IPS-20b (cell line): ENCODE results near the gene EDIL3.

Experiments
- H3K27ac ChIP-seq: one replicate; pipeline ENCODE4 v1.5.1; 2013; ENCODE audit warnings: low read length
- H3K27me3 ChIP-seq: 2 replicates; pipeline ENCODE4 v1.6.1; 2013; ENCODE audit warnings: mild to moderate bottlenecking, low read length, inconsistent platforms; ENCODE audit not compliant: insufficient read depth
- H3K36me3 ChIP-seq: 2 replicates; pipeline ENCODE4 v1.6.1; 2013; ENCODE audit warnings: low read depth, mild to moderate bottlenecking, inconsistent platforms, low read length, moderate library complexity; ENCODE audit not compliant: insufficient read depth
- H3K4me1 ChIP-seq: 2 replicates; pipeline ENCODE4 v1.6.1; 2013; ENCODE audit warnings: mild to moderate bottlenecking, control low read depth, inconsistent platforms, low read length, moderate library complexity; ENCODE audit not compliant: insufficient read depth
- H3K4me3 ChIP-seq: 2 replicates; pipeline ENCODE4 v1.5.1; 2013; ENCODE audit warnings: mild to moderate bottlenecking, low read length, inconsistent platforms
- H3K9ac ChIP-seq: 2 replicates; pipeline ENCODE4 v1.6.1; 2013; ENCODE audit warnings: low read depth, mild to moderate bottlenecking, inconsistent platforms, low read length, moderate library complexity
- H3K9me3 ChIP-seq: 2 replicates; pipeline ENCODE4 v1.6.1; 2013; ENCODE audit warnings: mild to moderate bottlenecking, low read depth, low read length, inconsistent platforms; ENCODE audit not compliant: insufficient read depth

EDIL3 gene

GRCh38 chr5:84086511-84086910, 298.2 kb downstream of the EDIL3 start:
- H3K27ac ChIP-seq = no peak overlapping the region
- no peaks in the 10 kb centered on the region for H3K9me3 ChIP-seq
- no peaks in the 10 kb centered on the region for H3K36me3 ChIP-seq
- no peak overlapping the region for H3K9ac ChIP-seq
- H3K4me3 ChIP-seq = no peak overlapping the region
- no peaks in the 10 kb centered on the region for H3K4me1 ChIP-seq
- H3K27me3 ChIP-seq = no peaks in the 10 kb centered on the region

- Histone ChIP-seq H3K9ac (no peak overlapping the region), H3K4me1 (no peaks in the 10 kb centered on the region), H3K4me3 (no peak overlapping the region), H3K9me3 (no peaks in the 10 kb centered on the region), H3K27me3 (no peaks in the 10 kb centered on the region), H3K27ac (no peak overlapping the region), H3K36me3 (no peaks in the 10 kb centered on the region)
These were observed 299.2 kb downstream of the EDIL3 start for GRCh38 chr5:84085387-84086041.

- Histone ChIP-seq H3K4me1 (no peaks in the 10 kb centered on the region), H3K36me3 (no peaks in the 10 kb centered on the region), H3K27me3 (no peaks in the 10 kb centered on the region), H3K9ac (no peak overlapping the region), H3K27ac (no peak overlapping the region), H3K9me3 (no peaks in the 10 kb centered on the region), H3K4me3 (no peak overlapping the region)
These were observed 303.8 kb downstream of the EDIL3 start for GRCh38 chr5:84080908-84081307.

- H3K27me3 ChIP-seq = no peaks in the 10 kb centered on the region
- no peak overlapping the region for H3K4me3 ChIP-seq
- no peaks in the 10 kb centered on the region for H3K9me3 ChIP-seq
- H3K4me1 ChIP-seq = no peaks in the 10 kb centered on the region
- no peak overlapping the region for H3K27ac ChIP-seq
- H3K9ac ChIP-seq = no peak overlapping the region
- no peaks in the 10 kb centered on the region for H3K36me3 ChIP-seq
These were observed 312.3 kb downstream of the EDIL3 start for GRCh38 chr5:84072339-84072738.

- Histone ChIP-seq H3K4me1 (no peaks in the 10 kb centered on the region), H3K36me3 (no peaks in the 10 kb centered on the region), H3K9ac (no peak overlapping the region), H3K27me3 (no peaks in the 10 kb centered on the region), H3K4me3 (no peak overlapping the region), H3K9me3 (no peaks in the 10 kb centered on the region), H3K27ac (no peak overlapping the region)
These were observed 315.0 kb downstream of the EDIL3 start for GRCh38 chr5:84069608-84070179.

- Histone ChIP-seq H3K27ac (no peak overlapping the region), H3K27me3 (no peaks in the 10 kb centered on the region), H3K4me3 (no peak overlapping the region), H3K9ac (no peak overlapping the region), H3K36me3 (no peaks in the 10 kb centered on the region), H3K9me3 (no peaks in the 10 kb centered on the region), H3K4me1 (no peaks in the 10 kb centered on the region)
These were observed 321.6 kb downstream of the EDIL3 start for GRCh38 chr5:84063041-84063440.

GRCh38 chr5:84059672-84060071, 325.0 kb downstream of the EDIL3 start:
- Histone ChIP-seq H3K27me3 (no peaks in the 10 kb centered on the region), H3K9ac (no peak overlapping the region), H3K27ac (no peak overlapping the region)

GRCh38 chr5:84058561-84058960, 326.1 kb downstream of the EDIL3 start:
- Histone ChIP-seq H3K27ac (no peak overlapping the region), H3K36me3 (no peaks in the 10 kb centered on the region)

More at GRCh38 chr5:84059672-84060071, 325.0 kb downstream of the EDIL3 start:
- Histone ChIP-seq H3K4me1 (no peaks in the 10 kb centered on the region), H3K4me3 (no peak overlapping the region), H3K9me3 (no peaks in the 10 kb centered on the region), H3K36me3 (no peaks in the 10 kb centered on the region)

GRCh38 chr5:84057211-84057610, 327.5 kb downstream of the EDIL3 start:
- Histone ChIP-seq H3K9ac (no peak overlapping the region), H3K4me1 (no peaks in the 10 kb centered on the region), H3K27ac (no peak overlapping the region), H3K27me3 (no peaks in the 10 kb centered on the region), H3K9me3 (no peaks in the 10 kb centered on the region), H3K36me3 (no peaks in the 10 kb centered on the region), H3K4me3 (no peak overlapping the region)

More at GRCh38 chr5:84058561-84058960, 326.1 kb downstream of the EDIL3 start:
- Histone ChIP-seq H3K4me1 (no peaks in the 10 kb centered on the region), H3K9ac (no peak overlapping the region), H3K4me3 (no peak overlapping the region), H3K27me3 (no peaks in the 10 kb centered on the region), H3K9me3 (no peaks in the 10 kb centered on the region)

- Histone ChIP-seq H3K9ac (no peak overlapping the region), H3K4me1 (no peaks in the 10 kb centered on the region), H3K4me3 (no peak overlapping the region), H3K9me3 (peaks cover 6% of the 10 kb centered on the region; the same call in 1 of the 2 replicates), H3K27ac (no peak overlapping the region), H3K27me3 (no peaks in the 10 kb centered on the region), H3K36me3 (no peaks in the 10 kb centered on the region)
These were observed 338.7 kb downstream of the EDIL3 start for GRCh38 chr5:84045964-84046363.

GRCh38 chr5:84036842-84037241, 347.8 kb downstream of the EDIL3 start:
- no peak overlapping the region for H3K27ac ChIP-seq
- no peak overlapping the region for H3K9ac ChIP-seq
- no peaks in the 10 kb centered on the region for H3K27me3 ChIP-seq
- H3K36me3 ChIP-seq = no peaks in the 10 kb centered on the region
- H3K4me3 ChIP-seq = no peak overlapping the region
- H3K4me1 ChIP-seq = peaks cover 27% of the 10 kb centered on the region; the same call in 1 of the 2 replicates
- no peaks in the 10 kb centered on the region for H3K9me3 ChIP-seq

- H3K27ac ChIP-seq = no peak overlapping the region
- no peak overlapping the region for H3K9ac ChIP-seq
- H3K36me3 ChIP-seq = no peaks in the 10 kb centered on the region
- H3K4me1 ChIP-seq = peaks cover 10% of the 10 kb centered on the region; the same call in 1 of the 2 replicates
- H3K4me3 ChIP-seq = no peak overlapping the region
- no peaks in the 10 kb centered on the region; the same call in 1 of the 2 replicates for H3K9me3 ChIP-seq
- H3K27me3 ChIP-seq = no peaks in the 10 kb centered on the region
These were observed 352.4 kb downstream of the EDIL3 start for GRCh38 chr5:84032324-84032723.
